HCT116 (cell line): ENCODE measurements around the gene PURA. TPM values are rescaled to one million over a fixed set of nuclear protein-coding genes. Genes with fewer than 3 reads are reported as not detected.

Experiments used
- ATAC-seq: fragments of 200-7000 bp; cut with Tn5 transposase; 2 replicates; pipeline ENCODE4 v1.9.1; 2020; ENCODE audit warnings: mild to moderate bottlenecking, moderate library complexity
- BruUV-seq: library from RNA; stranded (reverse); fragments of 400-500 nt; replicated peaks from 2 replicates; lab custom pipeline; 2021; lab: Mats Ljungman, UMichigan
- CTCF ChIA-PET: fragments of 300-600 bp; sonication (Branson Sonifier 250); formaldehyde crosslinking; loops from one replicate; lab custom pipeline; 2021; ENCODE audit warnings: antibody characterized with exemption; lab: Charles Lee
- POLR2A ChIA-PET: fragments of 300-600, 350-600 bp; sonication (Branson Sonifier 250); formaldehyde crosslinking; loops from one replicate; lab custom pipeline; 2021; ENCODE audit warnings: antibody characterized with exemption; lab: Charles Lee
- RAD21 ChIA-PET, 2 experiments: fragments of 300-600 bp; sonication (Branson Sonifier 250); formaldehyde crosslinking; loops; one replicate each; lab custom pipeline; 2023; ENCODE audit warnings: low total read pairs in 2 of 2; ENCODE audit not compliant: uncharacterized antibody in 2 of 2, unreplicated experiment in 2 of 2, low non-redundant PET in 1 of 2; lab: Charles Lee
- DNase-seq: peaks from one replicate; pipeline ENCODE4 v3.0.0-alpha.2; 2010; ENCODE audit warnings: low read depth, low spot score
- H2AFZ ChIP-seq: fragments of 200-600 bp; shearing (Covaris generic), sonication (generic); 2 replicates; pipeline ENCODE4 v1.6.1; 2017; ENCODE audit warnings: low read depth, mixed run types, mixed read lengths, antibody characterized with exemption, low read length; ENCODE audit not compliant: poor library complexity, severe bottlenecking
- H3K27ac ChIP-seq: 2 replicates; pipeline ENCODE4 v1.5.1; 2012; ENCODE audit warnings: low read depth, low read length
- H3K27me3 ChIP-seq: fragments of 200-600 bp; sonication (generic); 2 replicates; pipeline ENCODE4 v1.6.1; 2016; ENCODE audit warnings: mixed run types, low read length, mixed read lengths; ENCODE audit not compliant: insufficient read depth
- H3K36me3 ChIP-seq, 2 experiments: fragments of 200-500 bp in 1 of 2; fragments of 200-600 bp in 1 of 2; sonication (Bioruptor generic) in 1 of 2; sonication (generic) in 1 of 2; 2 replicates each; pipeline versions ENCODE4 v1.5.1 to v1.6.1; 2014 to 2016; ENCODE audit warnings: low read length in 2 of 2, inconsistent platforms in 1 of 2, mixed read lengths in 1 of 2, mixed run types in 1 of 2; ENCODE audit not compliant: insufficient read depth in 2 of 2, control insufficient read depth in 1 of 2
- H3K4me1 ChIP-seq, 2 experiments: fragments of 200-600 bp in 1 of 2; sonication (generic) in 1 of 2; 2 replicates each; pipeline versions ENCODE4 v1.5.1 to v1.6.1; 2012 to 2017; ENCODE audit warnings: low read length in 2 of 2, inconsistent platforms in 1 of 2, mild to moderate bottlenecking in 1 of 2, mixed read lengths in 1 of 2, mixed run types in 1 of 2, moderate library complexity in 1 of 2; ENCODE audit not compliant: insufficient read depth in 2 of 2, control insufficient read depth in 1 of 2
- H3K4me2 ChIP-seq: fragments of 200-600 bp; sonication (generic); 2 replicates; pipeline ENCODE4 v1.6.1; 2017; ENCODE audit warnings: mixed run types, low read length, mixed read lengths
- H3K4me3 ChIP-seq, 2 experiments: fragments of 200-600 bp in 1 of 2; sonication (generic) in 1 of 2; replicated peaks in 1 of 2; 2 replicates each; pipeline ENCODE4 v1.5.1; 2011 to 2016; ENCODE audit warnings: low read length in 2 of 2, control low read depth in 1 of 2, low read depth in 1 of 2, mild to moderate bottlenecking in 1 of 2, mixed read lengths in 1 of 2, mixed run types in 1 of 2
- H3K79me2 ChIP-seq: fragments of 200-600 bp; sonication (generic); 2 replicates; pipeline ENCODE4 v1.6.1; 2017; ENCODE audit warnings: mild to moderate bottlenecking, mixed run types, low read length, moderate library complexity, mixed read lengths; ENCODE audit not compliant: insufficient read depth
- H3K9ac ChIP-seq: fragments of 200-600 bp; sonication (generic); 2 replicates; pipeline ENCODE4 v1.6.1; 2016; ENCODE audit warnings: low read length, mixed read lengths
- H3K9me2 ChIP-seq: fragments of 200-600 bp; sonication (generic), shearing (Covaris generic); 2 replicates; pipeline ENCODE4 v1.6.1; 2017; ENCODE audit warnings: mixed run types, mild to moderate bottlenecking, moderate library complexity; ENCODE audit not compliant: insufficient read depth
- H3K9me3 ChIP-seq, 2 experiments: fragments of 200-500 bp in 1 of 2; fragments of 200-600 bp in 1 of 2; sonication (Bioruptor generic) in 1 of 2; sonication (generic) in 1 of 2; 2 replicates each; pipeline ENCODE4 v1.6.1; 2014 to 2017; ENCODE audit warnings: low read length in 2 of 2, mixed read lengths in 2 of 2, inconsistent platforms in 1 of 2, low read depth in 1 of 2, mild to moderate bottlenecking in 1 of 2, mixed run types in 1 of 2, moderate library complexity in 1 of 2; ENCODE audit not compliant: control insufficient read depth in 1 of 2, insufficient read depth in 1 of 2
- H4K20me1 ChIP-seq: fragments of 200-600 bp; sonication (generic), shearing (Covaris generic); 2 replicates; pipeline ENCODE4 v1.6.1; 2017; ENCODE audit warnings: mixed run types, mild to moderate bottlenecking, moderate library complexity; ENCODE audit not compliant: insufficient read depth
- CEBPB ChIP-seq: IDR thresholded peaks from 2 replicates; pipeline ENCODE4 v1.6.1; 2012; ENCODE audit warnings: low read depth
- ELF1 ChIP-seq: IDR thresholded peaks from 2 replicates; pipeline ENCODE4 v1.6.1; 2012; ENCODE audit warnings: low read depth, borderline replicate concordance
- EZH2 ChIP-seq: fragments of 200-600 bp; sonication (generic); IDR thresholded peaks from 2 replicates; pipeline ENCODE4 v1.6.1; 2017; ENCODE audit warnings: antibody characterized with exemption, mixed run types
- EZH2phosphoT487 ChIP-seq: fragments of 200-600 bp; IDR thresholded peaks from 2 replicates; pipeline ENCODE4 v1.6.1; 2018; ENCODE audit warnings: antibody characterized with exemption, borderline replicate concordance
- FOSL1 ChIP-seq: IDR thresholded peaks from 2 replicates; pipeline ENCODE4 v1.6.1; 2012; ENCODE audit warnings: low read depth
- JUND ChIP-seq: IDR thresholded peaks from 2 replicates; pipeline ENCODE4 v1.6.1; 2012
- POLR2A ChIP-seq: IDR thresholded peaks from 2 replicates; pipeline ENCODE4 v1.7.0; 2011; ENCODE audit warnings: borderline replicate concordance; ENCODE audit not compliant: insufficient read depth, insufficient read length; ENCODE audit errors: extremely low read depth
- POLR2AphosphoS5 ChIP-seq: IDR thresholded peaks from 2 replicates; pipeline ENCODE4 v1.6.1; 2011; ENCODE audit warnings: mild to moderate bottlenecking, low read depth, low read length, moderate library complexity
- RAD21 ChIP-seq: IDR thresholded peaks from 2 replicates; pipeline ENCODE4 v1.6.1; 2012; ENCODE audit warnings: low read depth, mild to moderate bottlenecking
- SIN3A ChIP-seq: IDR thresholded peaks from 2 replicates; pipeline ENCODE4 v1.6.1; 2012; ENCODE audit warnings: low read depth
- SP1 ChIP-seq: IDR thresholded peaks from 2 replicates; pipeline ENCODE4 v1.6.1; 2012; ENCODE audit warnings: low read depth
- YY1 ChIP-seq: IDR thresholded peaks from 2 replicates; pipeline ENCODE4 v1.6.1; 2011; ENCODE audit warnings: low read length, low read depth, moderate library complexity, mild to moderate bottlenecking; ENCODE audit not compliant: insufficient replicate concordance; ENCODE audit errors: extremely low read depth
- ZNF274 ChIP-seq: fragments of 200-500 bp; sonication (Bioruptor generic); IDR thresholded peaks from 2 replicates; pipeline ENCODE4 v1.6.1; 2014; ENCODE audit warnings: mild to moderate bottlenecking, low read depth, low read length, inconsistent platforms
- intact Hi-C: fragments of 100-400 bp; cut with micrococcal nuclease; formaldehyde crosslinking; loops from 2 replicates; pipeline ENCODE4 v1.10.0; 2022
- total RNA-seq: library from RNA; stranded (reverse); gene quantifications from one replicate; pipeline ENCODE4 v1.2.1, GENCODE V29; 2021; ENCODE audit not compliant: unreplicated experiment
- TF ChIP-seq, protein P1 (sequence below): IDR thresholded peaks from 2 replicates; pipeline ENCODE4 v1.6.1; 2012; ENCODE audit warnings: low read depth
- TF ChIP-seq, protein P2 (sequence below): IDR thresholded peaks from 2 replicates; pipeline ENCODE4 v1.6.1; 2012
- TF ChIP-seq, protein P3 (sequence below): IDR thresholded peaks from 2 replicates; pipeline ENCODE4 v1.6.1; 2011; ENCODE audit warnings: mild to moderate bottlenecking, low read length, moderate library complexity; ENCODE audit not compliant: insufficient replicate concordance; ENCODE audit errors: extremely low read depth
- TF ChIP-seq, protein P4 (sequence below): IDR thresholded peaks from 2 replicates; pipeline ENCODE4 v1.6.1; 2012

The PURA gene
- total RNA-seq, 1 experiment from 2014 or later, result 15.2 TPM

DNA sequence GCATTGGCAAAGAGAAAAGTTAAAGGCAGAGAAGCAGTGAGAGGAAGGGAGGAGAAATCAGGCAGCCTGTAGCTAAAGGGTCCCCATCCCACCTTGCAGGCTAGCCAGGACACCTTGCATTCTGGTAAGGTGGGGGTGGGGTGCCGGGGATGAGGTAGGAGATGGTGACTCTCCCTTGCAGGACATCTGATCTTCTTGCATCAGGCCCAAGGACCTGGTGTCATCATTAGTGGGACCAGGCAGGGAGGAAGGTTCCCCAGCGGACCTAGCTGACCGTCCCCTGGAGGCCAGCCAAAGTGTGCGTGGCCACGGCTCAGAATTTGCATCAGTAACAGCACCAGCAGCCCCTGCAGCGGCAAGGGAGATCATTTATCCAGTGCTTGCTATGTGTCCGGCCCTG lies 39.3 kb downstream of the PURA start:
- ATAC-seq (no peak), DNase-seq (no peak)
- no peaks in the 10 kb centered on the region for H3K9me3 ChIP-seq
- H3K36me3 ChIP-seq, result no peaks in the 10 kb centered on the region
- no peak overlapping the region for H3K9ac ChIP-seq
- BruUV-seq, result no TSS peak
- no peaks in the 10 kb centered on the region for H3K79me2 ChIP-seq
- H3K4me3 ChIP-seq, result no peak overlapping the region
- peaks cover 6 to 27% of the 10 kb centered on the region in 2 experiments; a peak in 3 of 4 replicates for H3K4me1 ChIP-seq
- RAD21 ChIA-PET, result no interaction called here
- TF ChIP-seq, protein P1, sequence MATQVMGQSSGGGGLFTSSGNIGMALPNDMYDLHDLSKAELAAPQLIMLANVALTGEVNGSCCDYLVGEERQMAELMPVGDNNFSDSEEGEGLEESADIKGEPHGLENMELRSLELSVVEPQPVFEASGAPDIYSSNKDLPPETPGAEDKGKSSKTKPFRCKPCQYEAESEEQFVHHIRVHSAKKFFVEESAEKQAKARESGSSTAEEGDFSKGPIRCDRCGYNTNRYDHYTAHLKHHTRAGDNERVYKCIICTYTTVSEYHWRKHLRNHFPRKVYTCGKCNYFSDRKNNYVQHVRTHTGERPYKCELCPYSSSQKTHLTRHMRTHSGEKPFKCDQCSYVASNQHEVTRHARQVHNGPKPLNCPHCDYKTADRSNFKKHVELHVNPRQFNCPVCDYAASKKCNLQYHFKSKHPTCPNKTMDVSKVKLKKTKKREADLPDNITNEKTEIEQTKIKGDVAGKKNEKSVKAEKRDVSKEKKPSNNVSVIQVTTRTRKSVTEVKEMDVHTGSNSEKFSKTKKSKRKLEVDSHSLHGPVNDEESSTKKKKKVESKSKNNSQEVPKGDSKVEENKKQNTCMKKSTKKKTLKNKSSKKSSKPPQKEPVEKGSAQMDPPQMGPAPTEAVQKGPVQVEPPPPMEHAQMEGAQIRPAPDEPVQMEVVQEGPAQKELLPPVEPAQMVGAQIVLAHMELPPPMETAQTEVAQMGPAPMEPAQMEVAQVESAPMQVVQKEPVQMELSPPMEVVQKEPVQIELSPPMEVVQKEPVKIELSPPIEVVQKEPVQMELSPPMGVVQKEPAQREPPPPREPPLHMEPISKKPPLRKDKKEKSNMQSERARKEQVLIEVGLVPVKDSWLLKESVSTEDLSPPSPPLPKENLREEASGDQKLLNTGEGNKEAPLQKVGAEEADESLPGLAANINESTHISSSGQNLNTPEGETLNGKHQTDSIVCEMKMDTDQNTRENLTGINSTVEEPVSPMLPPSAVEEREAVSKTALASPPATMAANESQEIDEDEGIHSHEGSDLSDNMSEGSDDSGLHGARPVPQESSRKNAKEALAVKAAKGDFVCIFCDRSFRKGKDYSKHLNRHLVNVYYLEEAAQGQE, result no peak
- TF ChIP-seq EZH2 (no peak), ELF1 (no peak), CEBPB (no peak), SP1 (no peak), YY1 (no peak), POLR2A (no peak), POLR2AphosphoS5 (no peak), ZNF274 (no peak), SIN3A (no peak), FOSL1 (no peak), JUND (no peak), EZH2phosphoT487 (no peak), RAD21 (no peak)
- TF ChIP-seq, protein P2, sequence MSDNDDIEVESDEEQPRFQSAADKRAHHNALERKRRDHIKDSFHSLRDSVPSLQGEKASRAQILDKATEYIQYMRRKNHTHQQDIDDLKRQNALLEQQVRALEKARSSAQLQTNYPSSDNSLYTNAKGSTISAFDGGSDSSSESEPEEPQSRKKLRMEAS, result no peak
- TF ChIP-seq, protein P3, sequence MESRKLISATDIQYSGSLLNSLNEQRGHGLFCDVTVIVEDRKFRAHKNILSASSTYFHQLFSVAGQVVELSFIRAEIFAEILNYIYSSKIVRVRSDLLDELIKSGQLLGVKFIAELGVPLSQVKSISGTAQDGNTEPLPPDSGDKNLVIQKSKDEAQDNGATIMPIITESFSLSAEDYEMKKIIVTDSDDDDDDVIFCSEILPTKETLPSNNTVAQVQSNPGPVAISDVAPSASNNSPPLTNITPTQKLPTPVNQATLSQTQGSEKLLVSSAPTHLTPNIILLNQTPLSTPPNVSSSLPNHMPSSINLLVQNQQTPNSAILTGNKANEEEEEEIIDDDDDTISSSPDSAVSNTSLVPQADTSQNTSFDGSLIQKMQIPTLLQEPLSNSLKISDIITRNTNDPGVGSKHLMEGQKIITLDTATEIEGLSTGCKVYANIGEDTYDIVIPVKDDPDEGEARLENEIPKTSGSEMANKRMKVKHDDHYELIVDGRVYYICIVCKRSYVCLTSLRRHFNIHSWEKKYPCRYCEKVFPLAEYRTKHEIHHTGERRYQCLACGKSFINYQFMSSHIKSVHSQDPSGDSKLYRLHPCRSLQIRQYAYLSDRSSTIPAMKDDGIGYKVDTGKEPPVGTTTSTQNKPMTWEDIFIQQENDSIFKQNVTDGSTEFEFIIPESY, result no peak
- TF ChIP-seq, protein P4, sequence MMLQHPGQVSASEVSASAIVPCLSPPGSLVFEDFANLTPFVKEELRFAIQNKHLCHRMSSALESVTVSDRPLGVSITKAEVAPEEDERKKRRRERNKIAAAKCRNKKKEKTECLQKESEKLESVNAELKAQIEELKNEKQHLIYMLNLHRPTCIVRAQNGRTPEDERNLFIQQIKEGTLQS, result no peak
- POLR2A ChIA-PET, result no interaction called here
- intact Hi-C loops, result loop anchor here (10.0 kb wide), 1 partner anchor 308 kb away; no protein-coding TSS in a partner anchor
- no peak overlapping the region for H3K27ac ChIP-seq
- CTCF ChIA-PET, result interaction anchor here (1.9 kb wide), 1 partner anchor 9 kb away, joined by 8 read pairs; no protein-coding TSS in a partner anchor
- no peaks in the 10 kb centered on the region for H4K20me1 ChIP-seq
- H3K27me3 ChIP-seq, result no peaks in the 10 kb centered on the region
- no peak overlapping the region for H3K4me2 ChIP-seq
- H3K9me2 ChIP-seq, result no peaks in the 10 kb centered on the region
- no peak overlapping the region for H2AFZ ChIP-seq
